NCI-H2196 treated with DMSO at 0.1 percent for 48 hours (cell line): ENCODE results near the gene OR52W1.
"Not testable (repeated sequence)": the region's sequence is repeated elsewhere in the genome, so short reads cannot be mapped to it uniquely, and the experiment has no call there.

Source experiments
- DNase-seq: peaks from one replicate; lab custom pipeline; 2025; ENCODE audit not compliant: unreplicated experiment; lab: John Stamatoyannopoulos, UW

The OR52W1 gene

GRCh38 chr11:6216501-6216900, 17.5 kb downstream of the OR52W1 start:
- DNase-seq = no peak

GRCh38 chr11:6217722-6218121, 18.7 kb downstream of the OR52W1 start:
- DNase-seq = no peak

- DNase-seq = no peak
Observed at GRCh38 chr11:6219359-6219758, 20.3 kb downstream of the OR52W1 start.

- no peak for DNase-seq
Observed at GRCh38 chr11:6223854-6224253, 24.8 kb downstream of the OR52W1 start.

- no peak for DNase-seq
Observed at GRCh38 chr11:6224421-6224820, 25.4 kb downstream of the OR52W1 start.

GRCh38 chr11:6225024-6225423, 26.0 kb downstream of the OR52W1 start:
- DNase-seq = no peak

- DNase-seq = no peak
Observed at GRCh38 chr11:6225896-6226295, 26.9 kb downstream of the OR52W1 start.

- DNase-seq = no peak
Observed at GRCh38 chr11:6228520-6228919, 29.5 kb downstream of the OR52W1 start.

- DNase-seq = no peak
Observed at GRCh38 chr11:6229911-6230310, 30.9 kb downstream of the OR52W1 start.

- no peak for DNase-seq
Observed at GRCh38 chr11:6232899-6233298, 33.9 kb downstream of the OR52W1 start.

- no peak for DNase-seq
Observed at GRCh38 chr11:6233984-6234386, 35.0 kb downstream of the OR52W1 start.

- DNase-seq = peak; percentile 99
Observed at GRCh38 chr11:6234387-6235107, 35.5 kb downstream of the OR52W1 start, which contains the start of gene FHIP1B. Gene FHIP1B, minus strand, starts transcription at chr11:6234636. Its CDS starts 10,120 bp downstream, at chr11:6224516.

GRCh38 chr11:6237266-6237665, 38.2 kb downstream of the OR52W1 start:
- DNase-seq = no peak

GRCh38 chr11:6237761-6238302, 38.8 kb downstream of the OR52W1 start:
- no peak for DNase-seq

- peak; percentile 67 for DNase-seq
Observed at GRCh38 chr11:6238902-6239301, 39.9 kb downstream of the OR52W1 start, which contains the start of gene CNGA4. Gene CNGA4, plus strand, starts transcription at chr11:6239089. Its CDS starts 118 bp downstream, at chr11:6239207.

- DNase-seq = no peak
Observed at GRCh38 chr11:6240139-6240538, 41.1 kb downstream of the OR52W1 start.

- no peak for DNase-seq
Observed at GRCh38 chr11:6240781-6241180, 41.8 kb downstream of the OR52W1 start.

- DNase-seq = no peak
Observed at GRCh38 chr11:6241316-6241715, 42.3 kb downstream of the OR52W1 start.

GRCh38 chr11:6245536-6245935, 46.5 kb downstream of the OR52W1 start:
- DNase-seq = no peak

- no peak for DNase-seq
Observed at GRCh38 chr11:6248248-6248647, 49.2 kb downstream of the OR52W1 start.

- DNase-seq = not testable (repeated sequence)
Observed at GRCh38 chr11:6248897-6249296, 49.9 kb downstream of the OR52W1 start.
